HUDEP-2 (cell line): ENCODE measurements around the gene ZSCAN5A.
"Not testable (repeated sequence)": the region's sequence is repeated elsewhere in the genome, so short reads cannot be mapped to it uniquely, and the experiment has no call there.

Experiments used
- DNase-seq, 76 experiments: peaks; one replicate each; lab custom pipeline; 2025; ENCODE audit not compliant: unreplicated experiment in 76 of 76; lab: John Stamatoyannopoulos, UW

ZSCAN5A gene, protein sequence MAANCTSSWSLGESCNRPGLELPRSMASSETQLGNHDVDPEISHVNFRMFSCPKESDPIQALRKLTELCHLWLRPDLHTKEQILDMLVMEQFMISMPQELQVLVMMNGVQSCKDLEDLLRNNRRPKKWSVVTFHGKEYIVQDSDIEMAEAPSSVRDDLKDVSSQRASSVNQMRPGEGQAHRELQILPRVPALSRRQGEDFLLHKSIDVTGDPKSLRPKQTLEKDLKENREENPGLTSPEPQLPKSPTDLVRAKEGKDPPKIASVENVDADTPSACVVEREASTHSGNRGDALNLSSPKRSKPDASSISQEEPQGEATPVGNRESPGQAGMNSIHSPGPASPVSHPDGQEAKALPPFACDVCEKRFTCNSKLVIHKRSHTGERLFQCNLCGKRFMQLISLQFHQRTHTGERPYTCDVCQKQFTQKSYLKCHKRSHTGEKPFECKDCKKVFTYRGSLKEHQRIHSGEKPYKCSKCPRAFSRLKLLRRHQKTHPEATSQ

GRCh38 chr19:56314381-56315076, at the start of gene ZSCAN5A:
Gene ZSCAN5A, minus strand, starts transcription at chr19:56314839. Its CDS starts 89,793 bp downstream, at chr19:56225046.
- DNase-seq: peak; percentile 85 to 100 (median 98)

DNA sequence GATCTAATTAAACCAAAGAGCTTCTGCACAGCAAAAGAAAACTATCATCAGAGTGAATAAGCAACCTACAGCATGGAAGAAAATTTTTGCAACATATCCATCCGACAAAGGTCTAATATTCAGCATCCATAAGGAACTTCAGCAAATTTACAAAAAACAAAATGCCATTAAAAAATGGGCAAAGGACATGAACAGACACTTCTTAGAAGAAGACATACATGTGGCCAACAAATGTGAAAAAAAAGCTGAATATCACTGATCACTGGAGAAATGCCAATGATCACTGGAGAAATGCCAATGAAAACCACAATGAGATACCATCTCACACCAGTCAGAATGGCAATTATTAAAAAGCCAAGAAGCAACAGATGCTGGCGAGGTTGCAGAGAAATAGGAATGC, 46.2 kb upstream of the ZSCAN5A start:
- peak in 1 of 76 experiments; percentile 7 for DNase-seq

DNA sequence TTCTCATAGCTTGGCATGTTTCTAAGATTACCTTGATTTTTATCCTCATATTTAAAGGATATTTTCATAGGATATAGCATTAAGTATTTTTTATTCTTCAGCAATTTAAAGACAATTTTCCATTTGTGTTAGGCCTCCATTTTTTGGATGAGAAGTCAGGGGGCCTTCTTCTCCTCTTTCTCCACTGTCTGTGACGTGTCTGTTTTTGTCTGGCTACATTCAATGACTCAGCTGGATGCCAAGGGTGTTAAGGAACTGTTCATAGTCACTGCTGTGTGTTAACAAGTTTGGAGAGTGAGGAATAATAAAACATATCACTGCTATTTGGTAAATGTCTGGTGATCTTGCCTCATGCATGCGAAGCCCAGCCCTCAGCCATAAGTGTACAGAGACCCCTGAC, 42.3 kb upstream of the ZSCAN5A start:
- no peak for DNase-seq

- no peak for DNase-seq
These were observed 40.9 kb upstream of the ZSCAN5A start for GRCh38 chr19:56355517-56355916.

DNA sequence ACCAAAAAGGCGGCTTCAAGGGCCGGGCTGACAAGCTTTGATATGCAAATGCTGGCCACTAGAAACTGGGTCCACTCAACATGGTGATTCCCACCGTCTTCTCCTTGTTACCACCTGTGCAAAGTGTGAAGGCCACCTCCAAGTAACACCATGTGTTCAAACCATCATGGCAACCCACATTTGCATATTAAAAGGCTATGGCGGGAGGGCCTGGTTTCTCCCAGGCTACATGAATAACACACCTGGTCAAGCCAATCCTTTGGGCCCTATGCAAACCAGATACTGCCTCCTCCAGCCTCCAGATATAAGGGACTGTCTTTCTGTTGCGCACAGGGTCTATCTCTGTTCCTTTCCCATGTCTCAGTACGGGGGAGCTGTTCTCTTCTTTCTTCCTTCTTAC, 36.6 kb upstream of the ZSCAN5A start:
- no peak for DNase-seq

DNA sequence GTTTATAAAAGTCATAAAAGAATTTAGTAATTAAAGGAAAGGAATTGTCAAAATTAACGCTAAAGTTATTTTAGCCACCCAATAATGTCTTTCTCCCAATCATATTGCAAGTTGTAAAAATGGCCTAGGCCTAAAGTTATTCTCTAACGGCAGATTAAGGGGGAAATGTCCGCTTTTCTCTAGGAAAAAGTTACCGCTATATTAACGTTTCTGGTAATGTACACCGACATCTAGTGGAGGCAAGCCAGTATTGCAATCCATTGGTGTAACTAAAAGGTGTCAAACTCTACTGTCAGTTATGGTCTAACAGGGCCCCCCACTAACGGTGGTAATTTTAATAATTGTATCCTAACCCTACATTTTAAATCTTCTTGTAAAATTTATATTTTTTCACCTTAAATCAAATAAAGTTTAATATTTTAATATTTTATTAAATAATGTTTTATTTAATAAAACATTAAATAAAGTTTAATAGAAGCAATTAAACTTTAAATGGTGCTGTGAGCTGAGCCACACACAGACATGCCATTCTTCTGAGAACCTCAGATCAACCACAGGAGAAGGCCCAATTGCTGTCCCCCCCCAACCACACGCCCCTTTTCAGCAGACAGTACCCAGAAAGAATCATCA, 35.9 kb upstream of the ZSCAN5A start:
- DNase-seq: peak in 56 of 76 experiments; percentile 4 to 80 (median 56)

DNA sequence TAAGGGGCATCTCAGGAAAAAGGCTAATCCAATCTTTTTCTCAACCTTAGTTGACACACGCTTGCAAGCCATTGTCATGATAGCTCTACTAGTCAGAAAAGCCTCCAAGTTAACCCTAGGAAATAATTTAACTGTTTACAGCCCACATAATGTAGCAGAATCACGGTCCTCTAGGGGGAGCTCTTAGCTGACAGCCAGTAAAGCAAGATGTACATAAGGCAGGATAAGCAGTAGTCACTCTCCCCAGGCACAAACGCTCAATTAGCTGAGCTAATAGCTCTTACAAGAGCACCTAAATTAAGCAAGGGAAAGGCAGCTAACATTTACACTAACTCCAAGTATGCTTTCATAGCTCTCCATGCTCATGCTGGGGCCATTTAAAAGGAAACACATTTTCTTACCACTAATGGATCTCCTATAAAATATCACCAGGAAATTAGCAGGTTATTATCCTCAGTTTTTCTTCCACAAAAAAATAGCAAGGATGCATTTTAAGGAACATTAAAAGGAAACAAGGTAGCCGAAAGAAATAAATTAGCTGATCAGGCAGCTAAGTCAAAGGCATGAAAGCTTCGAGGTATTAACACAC, 33.7 kb upstream of the ZSCAN5A start:
- DNase-seq: peak in 44 of 76 experiments; percentile 8 to 70 (median 36)

GRCh38 chr19:56347163-56347778, 32.6 kb upstream of the ZSCAN5A start:
- DNase-seq: peak in 3 of 76 experiments; percentile 7 to 24 (median 17)

GRCh38 chr19:56341948-56342347, 27.3 kb upstream of the ZSCAN5A start:
- DNase-seq: no peak

DNA sequence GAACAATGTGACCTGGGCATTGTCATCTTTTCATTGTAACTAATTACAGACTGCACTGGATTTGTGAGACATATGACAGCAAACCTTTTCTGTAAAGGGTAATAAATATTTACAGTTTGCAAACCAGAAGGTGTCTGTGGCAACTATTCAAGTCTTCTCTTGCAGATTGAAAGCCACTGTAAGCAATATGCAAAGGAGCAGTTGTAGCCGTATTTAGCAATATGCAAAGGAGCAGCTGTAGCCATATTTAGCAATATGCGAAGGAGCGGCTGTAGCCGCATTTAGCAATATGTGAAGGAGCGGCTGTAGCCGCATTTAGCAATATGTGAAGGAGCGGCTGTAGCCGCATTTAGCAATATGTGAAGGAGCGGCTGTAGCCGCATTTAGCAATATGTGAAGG, 24.4 kb upstream of the ZSCAN5A start:
- DNase-seq: not testable (repeated sequence)

GRCh38 chr19:56337077-56337476, 22.4 kb upstream of the ZSCAN5A start:
- not testable (repeated sequence) for DNase-seq

DNA sequence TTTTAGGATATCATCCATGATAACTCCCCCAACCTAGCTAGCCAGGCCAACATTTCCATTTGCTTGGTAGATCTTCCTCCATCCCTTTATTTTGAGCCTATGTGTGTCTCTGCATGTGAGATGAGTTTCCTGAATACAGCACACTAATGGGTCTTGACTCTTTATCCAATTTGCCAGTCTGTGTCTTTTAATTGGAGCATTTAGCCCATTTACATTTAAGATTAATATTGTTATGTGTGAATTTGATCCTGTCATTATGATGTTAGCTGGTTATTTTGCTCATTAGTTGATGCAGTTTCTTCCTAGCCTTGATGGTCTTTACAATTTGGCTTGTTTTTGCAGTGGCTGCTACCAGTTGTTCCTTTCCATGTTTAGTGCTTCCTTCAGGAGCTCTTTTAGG, 20.7 kb upstream of the ZSCAN5A start:
- DNase-seq: not testable (repeated sequence)

DNA sequence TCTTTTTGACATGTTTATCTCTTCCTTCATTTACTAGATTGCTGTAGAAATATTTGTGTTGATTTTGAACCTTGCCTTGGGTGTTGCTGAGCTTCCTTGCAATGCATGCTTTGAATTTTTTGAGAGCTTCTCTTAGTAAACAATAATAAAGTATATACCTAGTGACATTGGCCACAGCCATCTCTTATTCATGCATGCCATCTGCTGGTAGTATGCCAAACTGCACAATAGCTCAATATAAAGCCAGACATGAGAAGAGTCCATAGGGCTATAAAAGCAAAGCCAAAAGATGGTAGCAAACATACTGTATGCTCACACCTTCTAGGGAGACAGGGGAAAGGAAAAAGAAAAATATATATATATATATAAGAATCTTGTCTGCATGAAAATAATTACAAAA, 18.9 kb upstream of the ZSCAN5A start:
- peak in 59 of 76 experiments; percentile 14 to 82 (median 57) for DNase-seq

DNA sequence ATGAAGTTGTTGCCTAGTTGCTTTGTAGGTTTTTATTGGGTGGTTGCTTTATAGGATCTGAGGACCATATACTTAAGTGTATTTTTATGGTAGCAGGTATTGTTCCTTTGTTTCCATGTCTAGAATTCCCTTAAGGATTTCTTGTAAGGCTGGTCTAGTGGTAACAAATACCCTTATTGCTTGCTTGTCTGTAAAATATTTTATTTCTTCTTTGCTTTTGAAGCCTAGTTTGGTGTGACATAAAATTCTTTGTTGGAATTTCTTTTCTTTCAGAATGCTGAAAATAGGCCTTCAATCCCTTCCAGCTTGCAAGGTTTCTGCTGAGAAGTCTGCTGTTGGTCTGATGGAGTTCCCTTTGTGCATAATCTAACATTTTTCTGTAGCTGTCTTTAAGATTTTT, 18.1 kb upstream of the ZSCAN5A start:
- no peak for DNase-seq

DNA sequence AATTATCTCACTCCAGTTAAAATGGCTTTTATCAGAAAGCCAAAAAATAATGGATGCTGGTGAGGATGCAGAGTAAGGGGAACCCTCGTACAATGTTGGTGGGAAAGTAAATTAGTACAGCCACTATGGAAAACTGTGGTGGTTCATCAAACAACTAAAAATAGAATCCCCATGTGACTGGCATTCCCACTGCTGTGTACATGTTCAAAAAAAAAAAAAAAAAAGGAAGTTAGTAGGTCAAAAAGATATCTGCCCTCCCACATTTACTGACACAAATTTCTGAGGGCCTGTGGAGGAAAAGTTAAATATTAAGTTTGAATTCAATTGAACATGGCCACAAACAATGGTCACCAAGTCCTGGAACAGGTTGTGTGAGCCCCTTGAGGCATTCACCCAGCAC, 9.8 kb upstream of the ZSCAN5A start:
- peak in 1 of 76 experiments; percentile 26 for DNase-seq

DNA sequence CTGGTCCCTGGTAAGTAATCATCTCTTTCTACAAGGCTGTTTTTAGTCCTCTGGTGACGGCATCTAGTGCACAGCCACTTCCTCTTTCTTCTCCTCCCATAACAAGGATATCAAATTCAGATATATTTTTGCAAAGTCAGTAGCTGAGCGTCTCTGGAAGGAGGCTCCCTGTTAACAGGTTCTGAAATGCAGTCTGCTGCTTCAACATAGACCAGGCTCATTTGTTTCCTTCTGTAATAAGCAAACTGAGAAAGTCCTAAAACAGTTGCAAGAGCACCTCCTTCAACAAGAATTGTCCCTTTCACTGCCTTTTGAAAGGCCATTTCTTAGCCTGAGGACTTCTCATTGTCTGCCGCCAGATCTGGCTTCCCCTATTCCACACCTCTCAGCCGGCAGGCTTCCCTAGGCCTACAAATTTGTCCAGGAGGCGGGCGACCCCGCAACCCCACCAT, 7.4 kb upstream of the ZSCAN5A start:
- peak in 65 of 76 experiments; percentile 12 to 81 (median 52) for DNase-seq

DNA sequence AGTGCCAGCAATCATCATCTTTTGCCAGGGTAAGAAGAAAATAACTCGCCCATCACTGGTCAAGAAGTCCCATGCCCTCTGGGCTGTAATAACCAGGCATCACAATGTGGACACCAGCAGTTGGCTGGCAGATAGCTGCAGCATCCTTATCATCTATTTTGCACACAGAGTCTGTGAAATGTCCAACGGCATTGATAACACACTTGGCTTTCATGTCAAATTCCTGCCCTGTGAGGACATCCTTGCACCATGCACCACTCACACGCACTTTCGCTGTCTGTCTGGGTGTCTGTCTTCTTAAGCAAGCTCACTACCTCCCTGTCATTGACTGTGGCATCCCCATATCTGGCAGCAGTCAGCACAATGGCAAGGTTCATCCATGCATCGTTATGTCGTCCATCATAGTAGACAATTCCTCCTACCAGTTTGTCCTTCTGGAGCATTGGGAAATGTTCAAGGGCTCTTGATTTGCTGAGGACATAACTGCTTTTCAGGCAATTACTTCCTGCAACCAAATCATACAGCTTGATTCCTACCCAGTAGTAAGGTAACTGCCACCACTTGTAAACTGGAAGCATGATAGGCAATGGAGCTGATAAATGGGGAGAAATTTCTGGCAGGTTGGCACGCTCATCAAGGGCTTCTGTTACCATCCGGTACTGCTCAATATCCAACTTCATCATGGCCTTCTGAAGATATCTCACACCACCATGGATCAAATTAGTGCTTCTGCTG, 6.8 kb upstream of the ZSCAN5A start:
- peak in 74 of 76 experiments; percentile 61 to 97 (median 86) for DNase-seq

DNA sequence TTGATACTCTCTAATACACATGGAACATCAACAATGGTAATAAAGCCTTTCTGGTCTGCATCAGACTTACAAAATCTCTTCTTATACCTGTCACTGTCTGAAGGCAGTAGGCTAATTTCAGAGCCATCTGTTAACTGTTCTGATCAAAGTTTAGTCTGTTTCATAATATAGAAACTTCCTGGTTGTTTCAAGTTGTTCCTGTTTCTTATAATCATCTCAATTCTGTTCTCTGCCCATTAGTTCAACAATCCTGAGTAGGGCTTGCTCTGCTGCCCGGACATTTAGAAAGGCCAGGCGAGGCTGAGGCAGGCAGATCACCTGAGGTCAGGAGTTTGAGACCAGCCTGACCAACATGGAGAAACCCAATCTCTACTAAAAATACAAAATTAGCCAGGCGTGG, 5.4 kb upstream of the ZSCAN5A start:
- DNase-seq: no peak

- DNase-seq: no peak
These were observed 3.1 kb upstream of the ZSCAN5A start for GRCh38 chr19:56317749-56318148.

DNA sequence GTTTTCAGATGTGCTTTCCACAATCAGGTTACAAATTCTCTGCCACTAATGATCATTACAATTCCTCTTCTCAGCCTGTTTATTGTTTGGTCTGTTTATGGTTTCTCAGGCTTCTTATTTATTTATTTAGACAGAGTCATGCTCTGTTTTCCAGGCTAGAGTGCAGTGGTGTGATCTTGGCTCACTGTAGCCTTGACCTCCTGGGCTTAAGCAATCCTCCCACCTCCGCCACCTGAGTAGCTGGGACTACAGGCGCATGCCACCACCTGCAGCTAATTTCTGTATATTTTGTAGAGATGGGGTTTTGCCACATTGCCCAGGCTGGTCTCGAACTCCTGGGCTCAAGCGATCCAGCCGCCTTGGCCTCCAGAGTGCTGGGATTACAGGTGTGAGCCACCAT, 2.1 kb upstream of the ZSCAN5A start:
- DNase-seq: no peak
